Measurements from ENCODE around the gene TBX4.
"Not testable (repeated sequence)": the region's sequence is repeated elsewhere in the genome, so short reads cannot be mapped to it uniquely, and the experiment has no call there.

The TBX4 gene

GRCh38 chr17:61496174-61496956 lies 44.1 kb downstream of the TBX4 start:
- no peak for DNase-seq (ENCODE audit: extremely low read depth in 1 of 2, low read depth in 1 of 2)

GRCh38 chr17:61496957-61497653 lies 44.9 kb downstream of the TBX4 start:
- no peak for DNase-seq (ENCODE audit: extremely low read depth in 1 of 2, low read depth in 1 of 2)

- no peak for DNase-seq (ENCODE audit: extremely low read depth in 1 of 2, low read depth in 1 of 2)
Observed at GRCh38 chr17:61498042-61498994, 46.1 kb downstream of the TBX4 start.

- no peak for DNase-seq (ENCODE audit: extremely low read depth in 1 of 2, low read depth in 1 of 2)
Observed at GRCh38 chr17:61499632-61500031, 47.4 kb downstream of the TBX4 start.

GRCh38 chr17:61500287-61500686 lies 48.1 kb downstream of the TBX4 start:
- no peak for DNase-seq (ENCODE audit: extremely low read depth in 1 of 2, low read depth in 1 of 2)

GRCh38 chr17:61502292-61502691 lies 50.1 kb downstream of the TBX4 start:
- DNase-seq (ENCODE audit: extremely low read depth in 1 of 2, low read depth in 1 of 2), result no peak

GRCh38 chr17:61503961-61504360 lies 51.7 kb downstream of the TBX4 start:
- DNase-seq (ENCODE audit: extremely low read depth in 1 of 2, low read depth in 1 of 2), result no peak

- no peak for DNase-seq (ENCODE audit: extremely low read depth in 1 of 2, low read depth in 1 of 2)
Observed at GRCh38 chr17:61504697-61505096, 52.5 kb downstream of the TBX4 start.

- no peak for DNase-seq (ENCODE audit: extremely low read depth in 1 of 2, low read depth in 1 of 2)
Observed at GRCh38 chr17:61505846-61506627, 53.8 kb downstream of the TBX4 start.

- no peak for DNase-seq (ENCODE audit: extremely low read depth in 1 of 2, low read depth in 1 of 2)
Observed at GRCh38 chr17:61507383-61508066, 55.3 kb downstream of the TBX4 start.

GRCh38 chr17:61508912-61509311 lies 56.7 kb downstream of the TBX4 start:
- no peak for DNase-seq (ENCODE audit: extremely low read depth in 1 of 2, low read depth in 1 of 2)

GRCh38 chr17:61509454-61509853 lies 57.2 kb downstream of the TBX4 start:
- not testable (repeated sequence) for DNase-seq (ENCODE audit: extremely low read depth in 1 of 2, low read depth in 1 of 2)

- no peak for DNase-seq (ENCODE audit: extremely low read depth in 1 of 2, low read depth in 1 of 2)
Observed at GRCh38 chr17:61510237-61510636, 58.0 kb downstream of the TBX4 start.

- no peak for DNase-seq (ENCODE audit: extremely low read depth in 1 of 2, low read depth in 1 of 2)
Observed at GRCh38 chr17:61510991-61511390, 58.8 kb downstream of the TBX4 start.

GRCh38 chr17:61511480-61512182 lies 59.4 kb downstream of the TBX4 start:
- DNase-seq (ENCODE audit: extremely low read depth in 1 of 2, low read depth in 1 of 2), result no peak

- DNase-seq (ENCODE audit: extremely low read depth in 1 of 2, low read depth in 1 of 2), result no peak
Observed at GRCh38 chr17:61514491-61514890, 62.3 kb downstream of the TBX4 start.

GRCh38 chr17:61517265-61517664 lies 65.0 kb downstream of the TBX4 start:
- no peak for DNase-seq (ENCODE audit: extremely low read depth in 1 of 2, low read depth in 1 of 2)

GRCh38 chr17:61517843-61518606 lies 65.8 kb downstream of the TBX4 start:
- DNase-seq (ENCODE audit: extremely low read depth in 1 of 2, low read depth in 1 of 2), result no peak

GRCh38 chr17:61519139-61519538 lies 66.9 kb downstream of the TBX4 start:
- no peak for DNase-seq (ENCODE audit: extremely low read depth in 1 of 2, low read depth in 1 of 2)

Measured in activated CD8-positive, alpha-beta memory T cell treated with anti-CD3 and anti-CD28 coated beads for 1 hour (primary cell).